ENCODE data around the gene LMX1A. TPM values are rescaled to one million over a fixed set of nuclear protein-coding genes. Genes with fewer than 3 reads are reported as not detected.

The LMX1A gene
- total RNA-seq, 4 donors from 2014 or later, result 0.13 to 1.1 (median 0.51) TPM

DNA sequence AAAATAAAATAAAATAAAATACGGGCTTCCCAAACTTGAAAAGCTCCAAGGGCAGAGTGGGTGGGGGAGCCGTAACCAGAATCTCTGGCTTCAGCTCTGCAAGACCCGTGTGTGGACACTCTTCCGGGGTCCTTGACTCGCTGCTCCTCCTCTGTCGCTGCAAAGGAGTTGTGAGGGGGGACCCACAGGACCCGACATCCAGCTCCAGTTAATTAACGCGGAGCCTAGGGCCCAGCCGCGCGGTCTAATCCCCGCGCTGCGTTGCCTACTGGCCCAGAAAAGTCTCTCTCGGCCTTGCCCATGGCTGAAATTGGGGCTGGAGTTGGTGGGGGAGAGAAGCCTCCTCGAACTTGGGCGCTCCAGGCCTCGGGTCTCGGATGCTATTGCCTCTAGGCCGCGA lies 1.8 kb downstream of the LMX1A start:
- Histone ChIP-seq H3K27me3 (peaks cover 93% of the 10 kb centered on the region), H3K4me1 (peaks cover 0 to 52% (median 29%) of the 10 kb centered on the region in 3 donors), H3K27ac (no peak overlapping the region), H3K36me3 (no peaks in the 10 kb centered on the region), H3K9me3 (no peaks in the 10 kb centered on the region), H3K4me3 (no peak overlapping the region)
- TF ChIP-seq POLR2AphosphoS5 (IDR thresholded peaks at IDR 0.05) (no peak), POLR2A (IDR thresholded peaks at IDR 0.05) (no peak), EP300 (IDR thresholded peaks at IDR 0.05) (no peak)
- TF ChIP-seq, protein P1, sequence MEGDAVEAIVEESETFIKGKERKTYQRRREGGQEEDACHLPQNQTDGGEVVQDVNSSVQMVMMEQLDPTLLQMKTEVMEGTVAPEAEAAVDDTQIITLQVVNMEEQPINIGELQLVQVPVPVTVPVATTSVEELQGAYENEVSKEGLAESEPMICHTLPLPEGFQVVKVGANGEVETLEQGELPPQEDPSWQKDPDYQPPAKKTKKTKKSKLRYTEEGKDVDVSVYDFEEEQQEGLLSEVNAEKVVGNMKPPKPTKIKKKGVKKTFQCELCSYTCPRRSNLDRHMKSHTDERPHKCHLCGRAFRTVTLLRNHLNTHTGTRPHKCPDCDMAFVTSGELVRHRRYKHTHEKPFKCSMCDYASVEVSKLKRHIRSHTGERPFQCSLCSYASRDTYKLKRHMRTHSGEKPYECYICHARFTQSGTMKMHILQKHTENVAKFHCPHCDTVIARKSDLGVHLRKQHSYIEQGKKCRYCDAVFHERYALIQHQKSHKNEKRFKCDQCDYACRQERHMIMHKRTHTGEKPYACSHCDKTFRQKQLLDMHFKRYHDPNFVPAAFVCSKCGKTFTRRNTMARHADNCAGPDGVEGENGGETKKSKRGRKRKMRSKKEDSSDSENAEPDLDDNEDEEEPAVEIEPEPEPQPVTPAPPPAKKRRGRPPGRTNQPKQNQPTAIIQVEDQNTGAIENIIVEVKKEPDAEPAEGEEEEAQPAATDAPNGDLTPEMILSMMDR (IDR thresholded peaks at IDR 0.05), result no peak
- no peak for ATAC-seq
- 2 to 13% methylated on average over 6 to 16 of the region's 22 CpGs for WGBS, 2 donors (ENCODE audit: low coverage in 1 of 2)

DNA sequence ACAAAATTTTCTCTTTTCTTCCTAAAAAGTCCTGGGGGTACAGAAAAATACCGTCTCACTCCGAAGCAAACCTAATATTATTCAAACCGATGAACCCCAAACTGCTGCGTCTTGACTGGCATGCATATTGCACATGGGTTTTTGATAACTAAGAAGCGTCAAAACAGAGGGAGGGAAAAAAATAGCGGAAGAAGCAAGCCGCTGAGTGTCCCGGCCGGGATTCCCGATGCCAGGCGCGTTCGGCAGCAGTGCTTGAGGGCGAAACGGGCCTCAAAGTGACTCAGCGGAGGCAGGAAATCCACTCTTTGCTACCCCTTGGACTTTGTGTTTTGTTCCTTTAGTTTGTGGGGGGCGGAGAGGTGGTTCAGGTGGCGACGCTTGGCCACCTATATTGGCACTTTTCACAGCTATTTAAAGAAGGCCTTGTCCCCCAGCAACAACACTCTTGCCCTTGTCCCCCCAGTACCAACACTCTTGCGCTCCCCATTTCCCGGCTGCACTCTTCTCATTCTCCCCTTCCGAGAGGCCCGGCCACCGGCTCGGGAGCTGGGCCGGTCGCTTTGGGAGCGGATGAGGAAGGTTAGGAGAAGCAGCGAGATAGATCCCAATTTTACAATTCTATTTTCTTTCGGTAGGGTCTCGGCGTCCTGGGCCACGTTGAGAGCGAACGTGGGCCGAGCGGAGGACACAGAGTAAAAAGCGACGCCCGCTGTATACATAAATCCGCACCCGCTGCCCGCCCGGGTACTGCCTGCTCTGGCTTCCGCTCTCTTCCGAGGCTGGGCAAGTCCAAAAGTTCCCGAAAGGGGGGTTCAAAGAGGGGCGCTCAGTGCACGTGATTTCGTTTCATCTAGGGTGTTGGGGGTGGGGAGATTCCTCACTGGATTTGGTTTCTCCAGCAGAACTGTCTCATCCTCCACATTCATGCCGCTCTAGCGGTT lies 2.5 kb downstream of the LMX1A start:
- H3K4me1 ChIP-seq, result peaks cover 0 to 52% (median 29%) of the 10 kb centered on the region in 3 donors
- TF ChIP-seq POLR2AphosphoS5 (IDR thresholded peaks at IDR 0.05) (no peak), POLR2A (IDR thresholded peaks at IDR 0.05) (no peak), EP300 (IDR thresholded peaks at IDR 0.05) (no peak)
- TF ChIP-seq, protein P1 (IDR thresholded peaks at IDR 0.05), result no peak
- H3K36me3 ChIP-seq, result no peaks in the 10 kb centered on the region
- WGBS, 2 donors (ENCODE audit: low coverage in 1 of 2), result 6 to 8% methylated on average over 20 to 48 of the region's 52 CpGs
- H3K27ac ChIP-seq, result no peak overlapping the region
- peaks cover 99% of the 10 kb centered on the region for H3K27me3 ChIP-seq
- H3K9me3 ChIP-seq, result no peaks in the 10 kb centered on the region
- no peak overlapping the region for H3K4me3 ChIP-seq
- ATAC-seq, result no peak

DNA sequence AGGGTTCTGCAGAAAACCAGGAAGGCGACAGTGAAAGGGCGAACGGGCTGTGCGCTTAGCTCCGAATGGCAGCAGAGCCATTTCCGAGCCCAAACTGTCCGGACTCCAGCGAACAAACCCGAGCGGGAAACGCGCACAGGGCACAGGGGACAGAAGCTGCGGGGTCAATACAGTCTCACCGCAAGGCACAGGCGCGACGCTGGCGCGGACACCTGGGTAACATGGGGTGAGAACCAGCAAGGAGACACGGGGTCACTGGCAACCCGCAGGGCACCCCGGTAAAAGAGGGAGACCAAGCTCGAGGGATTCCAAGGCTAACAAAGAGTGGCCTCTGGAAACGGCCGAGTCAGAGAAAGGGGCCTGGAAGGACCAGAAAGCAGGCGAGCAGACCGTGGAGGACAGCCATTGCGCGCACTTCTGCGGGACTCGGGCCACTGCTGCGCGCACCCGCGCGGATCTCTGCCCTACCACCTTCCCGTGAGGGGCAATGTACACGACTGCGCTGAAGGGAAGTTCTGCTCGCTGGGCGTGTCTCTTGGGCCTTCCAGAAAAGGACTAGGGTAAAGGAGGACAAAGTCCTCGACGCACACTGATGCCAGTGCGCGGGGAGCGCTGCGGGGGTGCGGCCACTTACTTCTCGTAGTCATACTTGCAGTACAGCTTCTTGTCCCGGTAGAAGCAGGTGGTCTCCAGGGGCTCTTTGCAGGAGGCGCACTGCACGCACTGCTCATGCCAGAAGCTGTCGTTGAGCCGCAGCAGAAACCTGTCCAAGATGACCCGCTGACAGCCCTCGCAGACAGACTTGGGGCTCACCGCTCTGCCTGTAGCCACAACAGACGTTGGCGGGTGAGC lies 3.8 kb downstream of the LMX1A start:
- peaks cover 0 to 52% (median 29%) of the 10 kb centered on the region in 3 donors for H3K4me1 ChIP-seq
- H3K4me3 ChIP-seq, result peak overlapping the region in 1 of 2 donors; percentile 9
- H3K27me3 ChIP-seq, result peaks cover 98% of the 10 kb centered on the region
- H3K36me3 ChIP-seq, result no peaks in the 10 kb centered on the region
- WGBS, 2 donors (ENCODE audit: low coverage in 1 of 2), result 15 to 20% methylated on average over 2 to 23 of the region's 59 CpGs
- no peak for ATAC-seq
- TF ChIP-seq, protein P1 (IDR thresholded peaks at IDR 0.05), result no peak
- no peak for TF ChIP-seq POLR2A (IDR thresholded peaks at IDR 0.05)
- TF ChIP-seq EP300 (IDR thresholded peaks at IDR 0.05), result no peak
- TF ChIP-seq POLR2AphosphoS5 (IDR thresholded peaks at IDR 0.05), result no peak
- no peak overlapping the region for H3K27ac ChIP-seq
- no peaks in the 10 kb centered on the region for H3K9me3 ChIP-seq

DNA sequence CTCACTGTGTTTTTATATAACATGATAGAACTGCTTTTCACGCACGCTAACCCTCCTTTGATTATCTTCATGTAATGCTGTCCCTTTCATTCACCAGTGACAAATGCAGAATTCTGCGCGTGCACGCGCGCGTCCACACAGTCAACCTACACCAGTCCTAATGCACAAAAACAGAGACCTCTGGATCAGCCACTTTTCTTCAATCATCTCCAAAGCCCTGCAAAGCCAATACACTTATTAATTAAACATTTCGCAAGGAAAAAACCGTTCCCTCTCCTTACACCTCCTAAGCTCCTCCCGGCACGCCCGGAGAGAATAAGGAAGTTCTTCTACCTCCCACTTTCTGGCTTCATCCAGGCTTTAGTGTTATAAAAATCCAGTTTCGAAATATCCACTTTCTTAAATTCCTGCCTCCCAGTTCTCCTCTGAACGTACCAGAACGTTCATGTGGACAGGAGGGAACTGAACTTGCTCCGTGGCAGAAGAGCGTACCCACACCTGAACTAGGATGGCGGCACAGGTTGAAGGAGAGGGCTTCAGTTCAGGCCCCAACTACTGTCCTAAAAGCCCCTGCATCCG lies 4.6 kb downstream of the LMX1A start:
- WGBS, 2 donors (ENCODE audit: low coverage in 1 of 2), result 6 to 36% methylated on average over 10 to 15 of the region's 20 CpGs
- Histone ChIP-seq H3K36me3 (no peaks in the 10 kb centered on the region), H3K9me3 (no peaks in the 10 kb centered on the region), H3K27ac (no peak overlapping the region), H3K4me3 (peak overlapping the region in 1 of 2 donors; percentile 9), H3K27me3 (peaks cover 98% of the 10 kb centered on the region), H3K4me1 (peaks cover 0 to 52% (median 29%) of the 10 kb centered on the region in 3 donors)
- TF ChIP-seq EP300 (IDR thresholded peaks at IDR 0.05), result no peak
- TF ChIP-seq POLR2A (IDR thresholded peaks at IDR 0.05), result no peak
- no peak for ATAC-seq

DNA sequence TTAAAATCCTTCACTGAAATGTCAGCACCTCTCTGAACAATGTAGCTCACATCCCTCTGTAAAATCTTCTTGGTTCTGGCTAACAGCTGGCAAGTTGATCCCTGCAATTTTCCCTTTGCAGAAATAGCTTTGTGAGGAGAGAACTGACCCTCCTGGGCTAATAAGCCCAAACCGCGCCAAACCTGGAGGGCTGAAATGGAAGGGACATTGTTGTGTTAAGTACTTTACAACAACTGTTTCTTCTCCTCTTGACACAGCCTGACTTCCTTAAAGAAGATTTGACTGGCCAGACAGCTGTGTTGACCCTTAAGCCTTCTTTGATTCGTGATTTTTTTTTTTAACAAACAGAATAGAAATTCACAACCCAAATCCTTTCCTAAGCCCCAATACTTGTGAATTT lies 5.7 kb downstream of the LMX1A start:
- Histone ChIP-seq H3K36me3 (no peaks in the 10 kb centered on the region), H3K4me3 (no peak overlapping the region), H3K27ac (no peak overlapping the region), H3K4me1 (peaks cover 0 to 42% (median 21%) of the 10 kb centered on the region in 3 donors), H3K9me3 (no peaks in the 10 kb centered on the region), H3K27me3 (peaks cover 98% of the 10 kb centered on the region)
- 15 to 20% methylated on average over 3 of the region's 3 CpGs for WGBS, 2 donors (ENCODE audit: low coverage in 1 of 2)
- TF ChIP-seq POLR2A (IDR thresholded peaks at IDR 0.05) (no peak), POLR2AphosphoS5 (IDR thresholded peaks at IDR 0.05) (no peak), EP300 (IDR thresholded peaks at IDR 0.05) (no peak)
- TF ChIP-seq, protein P1 (IDR thresholded peaks at IDR 0.05), result no peak
- ATAC-seq, result no peak

Data from gastroesophageal sphincter (tissue), 4 donors.